Measurements from ENCODE around the gene EYS. TPM values are rescaled to one million over a fixed set of nuclear protein-coding genes. Genes with fewer than 3 reads are reported as not detected.

EYS gene
- total RNA-seq, 2 experiments from 2014 or later, result not detected

DNA sequence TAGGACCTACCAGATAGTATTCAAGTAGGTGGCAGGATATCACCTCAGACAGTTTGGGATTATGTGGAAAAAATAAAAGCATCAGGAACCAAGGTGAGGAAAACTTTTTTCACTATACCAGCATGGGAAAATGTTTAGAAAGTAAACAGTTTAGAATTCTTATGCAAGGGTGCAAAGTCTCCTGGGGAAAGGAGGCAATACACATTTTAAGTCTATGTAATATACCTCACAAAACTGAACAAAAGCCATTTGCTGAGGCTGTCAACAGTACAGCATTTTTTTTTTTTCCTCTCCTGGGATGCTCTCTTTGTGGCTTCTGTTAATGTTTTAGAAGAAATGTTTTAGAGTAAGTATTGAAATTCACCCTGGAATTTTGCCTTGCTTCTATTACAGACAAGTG is 1997.9 kb downstream of the EYS start:
- Histone ChIP-seq H3K4me3 (ENCODE audit: low read length) (no peak overlapping the region), H3K9me3 (ENCODE audit: control insufficient read depth in 1 of 2, insufficient read depth in 1 of 2, low read length in 2 of 2) (no peaks in the 10 kb centered on the region), H3K27me3 (ENCODE audit: control insufficient read depth in 1 of 2, insufficient read depth in 2 of 2, low read length in 2 of 2) (no peaks in the 10 kb centered on the region), H3K27ac (ENCODE audit: low read depth in 1 of 2, low read length in 2 of 2) (no peak overlapping the region), H3K4me1 (ENCODE audit: insufficient read depth, low read length) (no peaks in the 10 kb centered on the region), H3K36me3 (ENCODE audit: insufficient read depth, low read length) (peaks cover 79% of the 10 kb centered on the region)
- POLR2A ChIA-PET, result no interaction called here
- H3K9me3 Mint-ChIP-seq, result no peaks in the 10 kb centered on the region
- intact Hi-C loops (cut with DNase I, micrococcal nuclease), result loop anchor here (5.0 kb wide), 2 partner anchors 72 to 122 kb away; partner anchors contain the start of gene PHF3 (in 1 of the 2)
- H3K27ac Mint-ChIP-seq, result peak overlapping the region; percentile 56
- no peak for DNase-seq
- H3K27me3 Mint-ChIP-seq, result no peaks in the 10 kb centered on the region
- H3K4me1 Mint-ChIP-seq (ENCODE audit: low read depth), result peaks cover 6% of the 10 kb centered on the region
- no peak overlapping the region for H3K4me3 Mint-ChIP-seq
- no peak for ATAC-seq (ENCODE audit: poor library complexity)
- H3K36me3 Mint-ChIP-seq (ENCODE audit: low read depth), result peaks cover 92% of the 10 kb centered on the region
- CTCF ChIA-PET, result interaction anchor here (1.0 kb wide), 1 partner anchor 110 kb away, joined by 4 read pairs; no protein-coding TSS in a partner anchor
- TF ChIP-seq, protein P1, sequence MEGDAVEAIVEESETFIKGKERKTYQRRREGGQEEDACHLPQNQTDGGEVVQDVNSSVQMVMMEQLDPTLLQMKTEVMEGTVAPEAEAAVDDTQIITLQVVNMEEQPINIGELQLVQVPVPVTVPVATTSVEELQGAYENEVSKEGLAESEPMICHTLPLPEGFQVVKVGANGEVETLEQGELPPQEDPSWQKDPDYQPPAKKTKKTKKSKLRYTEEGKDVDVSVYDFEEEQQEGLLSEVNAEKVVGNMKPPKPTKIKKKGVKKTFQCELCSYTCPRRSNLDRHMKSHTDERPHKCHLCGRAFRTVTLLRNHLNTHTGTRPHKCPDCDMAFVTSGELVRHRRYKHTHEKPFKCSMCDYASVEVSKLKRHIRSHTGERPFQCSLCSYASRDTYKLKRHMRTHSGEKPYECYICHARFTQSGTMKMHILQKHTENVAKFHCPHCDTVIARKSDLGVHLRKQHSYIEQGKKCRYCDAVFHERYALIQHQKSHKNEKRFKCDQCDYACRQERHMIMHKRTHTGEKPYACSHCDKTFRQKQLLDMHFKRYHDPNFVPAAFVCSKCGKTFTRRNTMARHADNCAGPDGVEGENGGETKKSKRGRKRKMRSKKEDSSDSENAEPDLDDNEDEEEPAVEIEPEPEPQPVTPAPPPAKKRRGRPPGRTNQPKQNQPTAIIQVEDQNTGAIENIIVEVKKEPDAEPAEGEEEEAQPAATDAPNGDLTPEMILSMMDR (IDR thresholded peaks at IDR 0.05), result no peak

DNA sequence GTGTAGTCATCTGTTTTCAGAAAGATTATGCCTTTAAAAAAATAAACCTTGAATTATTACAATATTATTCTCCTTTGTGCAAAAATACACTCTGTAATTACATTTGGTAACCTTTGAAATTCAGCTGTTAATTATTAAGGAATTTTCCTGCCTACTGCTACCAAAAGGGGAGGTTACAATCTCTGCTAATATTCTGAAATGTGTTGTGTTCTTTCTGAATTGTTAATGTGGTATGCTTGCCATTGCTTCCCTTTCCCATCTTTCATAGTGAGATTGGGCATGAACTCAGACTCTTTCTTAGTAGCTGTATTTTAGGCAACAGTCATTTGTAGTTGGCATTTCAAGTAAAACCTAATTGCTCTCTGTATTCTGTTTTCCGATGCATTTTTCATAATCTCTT is 1998.4 kb downstream of the EYS start:
- CTCF ChIA-PET, result interaction anchor here (1.0 kb wide), 1 partner anchor 110 kb away, joined by 4 read pairs; no protein-coding TSS in a partner anchor
- no peaks in the 10 kb centered on the region for H3K27me3 ChIP-seq (ENCODE audit: control insufficient read depth in 1 of 2, insufficient read depth in 2 of 2, low read length in 2 of 2)
- no peaks in the 10 kb centered on the region for H3K9me3 Mint-ChIP-seq
- ATAC-seq (ENCODE audit: poor library complexity), result no peak
- peaks cover 6% of the 10 kb centered on the region for H3K4me1 Mint-ChIP-seq (ENCODE audit: low read depth)
- TF ChIP-seq, protein P1 (IDR thresholded peaks at IDR 0.05), result no peak
- H3K27ac Mint-ChIP-seq, result no peak overlapping the region
- H3K4me3 ChIP-seq (ENCODE audit: low read length), result no peak overlapping the region
- no peak for DNase-seq
- H3K36me3 ChIP-seq (ENCODE audit: insufficient read depth, low read length), result peaks cover 84% of the 10 kb centered on the region
- intact Hi-C loops (cut with DNase I, micrococcal nuclease), result loop anchor here (5.0 kb wide), 2 partner anchors 71 to 121 kb away; partner anchors contain the start of gene PHF3 (in 1 of the 2)
- POLR2A ChIA-PET, result no interaction called here
- no peak overlapping the region for H3K4me3 Mint-ChIP-seq
- no peak overlapping the region for H3K27ac ChIP-seq (ENCODE audit: low read depth in 1 of 2, low read length in 2 of 2)
- no peaks in the 10 kb centered on the region for H3K27me3 Mint-ChIP-seq
- no peaks in the 10 kb centered on the region for H3K4me1 ChIP-seq (ENCODE audit: insufficient read depth, low read length)
- peaks cover 94% of the 10 kb centered on the region for H3K36me3 Mint-ChIP-seq (ENCODE audit: low read depth)
- H3K9me3 ChIP-seq (ENCODE audit: control insufficient read depth in 1 of 2, insufficient read depth in 1 of 2, low read length in 2 of 2), result no peaks in the 10 kb centered on the region

DNA sequence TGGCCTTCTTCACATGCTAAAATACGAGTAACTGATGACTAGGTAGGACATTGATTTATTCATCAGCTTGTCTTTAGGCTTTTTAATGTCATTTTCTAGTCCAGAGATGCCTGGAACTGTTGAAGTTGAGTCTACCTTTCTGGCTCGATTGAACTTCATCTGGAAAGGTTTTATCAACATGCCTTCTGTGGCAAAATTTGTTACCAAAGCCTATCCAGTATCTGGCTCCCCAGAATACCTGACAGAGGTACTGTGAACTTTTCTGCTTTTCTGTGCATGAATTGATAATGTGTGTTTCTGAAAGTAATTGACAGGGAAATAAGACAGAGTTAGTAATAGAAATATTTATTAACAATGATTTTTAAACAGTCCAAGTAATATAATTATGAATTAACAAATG is 2000.4 kb downstream of the EYS start:
- Mint-ChIP-seq H3K27me3 (no peaks in the 10 kb centered on the region), H3K9me3 (no peaks in the 10 kb centered on the region), H3K4me3 (no peak overlapping the region), H3K4me1 (ENCODE audit: low read depth) (no peaks in the 10 kb centered on the region), H3K27ac (no peak overlapping the region), H3K36me3 (ENCODE audit: low read depth) (peaks cover 94% of the 10 kb centered on the region)
- no peaks in the 10 kb centered on the region for H3K27me3 ChIP-seq (ENCODE audit: control insufficient read depth in 1 of 2, insufficient read depth in 2 of 2, low read length in 2 of 2)
- POLR2A ChIA-PET, result no interaction called here
- H3K36me3 ChIP-seq (ENCODE audit: insufficient read depth, low read length), result peaks cover 84% of the 10 kb centered on the region
- no peaks in the 10 kb centered on the region for H3K9me3 ChIP-seq (ENCODE audit: control insufficient read depth in 1 of 2, insufficient read depth in 1 of 2, low read length in 2 of 2)
- H3K4me3 ChIP-seq (ENCODE audit: low read length), result no peak overlapping the region
- intact Hi-C loops (cut with DNase I, micrococcal nuclease), result loop anchor here (5.0 kb wide), 2 partner anchors 69 to 119 kb away; partner anchors contain the start of gene PHF3 (in 1 of the 2)
- no peak for DNase-seq
- no peaks in the 10 kb centered on the region for H3K4me1 ChIP-seq (ENCODE audit: insufficient read depth, low read length)
- no peak for ATAC-seq (ENCODE audit: poor library complexity)
- no peak overlapping the region for H3K27ac ChIP-seq (ENCODE audit: low read depth in 1 of 2, low read length in 2 of 2)
- TF ChIP-seq, protein P1 (IDR thresholded peaks at IDR 0.05), result no peak
- CTCF ChIA-PET, result no interaction called here
